Heart left ventricle (tissue), 13 donors: ENCODE measurements around the gene PNMA8A.

Experiments
- CTCF ChIP-seq, 12 donors: fragments of 200-600 bp; sonication (generic) in 4 of 12; IDR thresholded peaks; one replicate each; pipeline versions ENCODE4 v1.5.0 to v1.8.0; 2018 to 2022; ENCODE audit warnings: antibody characterized with exemption in 12 of 12, mild to moderate bottlenecking in 5 of 12
- POLR2A ChIP-seq, 2 donors: fragments of 450-650 bp; IDR thresholded peaks; one replicate each; pipeline ENCODE4 v1.6.1; 2017; ENCODE audit warnings: antibody characterized with exemption in 2 of 2, mild to moderate bottlenecking in 2 of 2, moderate library complexity in 2 of 2
- donor health status: ischemic (EF 13 %, LVEDD 7.1; RV severe dilation, severe dysfunction).
- donor health status: DM: no; HTN: yes; CAD: no.
- donor health status: DM: no; HTN: no; CAD: no.
- donor health status: ischemic (EF 25% LVEDD 6.9; RV normal size, moderate dysfunction).
- donor health status: ischemic (EF 25% LVEDD 5.7; RV mildly dilated, moderate dysfunction).
- donor health status: ischemic (EF 35%, LVEDD 5.7; RV mildly dilated, moderate dysfunction).
- donor health status: nonischemic (EF 11% LVEDD 7.7; RV severe dilation, severe dysfunction).
- donor health status: DM: yes; HTN: yes; CAD: no.
- donor health status: PGD.
- donor health status: ischemic (EF 29% LVEDD 5.4; RV normal size, mild dysfunction).
- donor health status: nonischemic (EF 23%, LVEDD 6.1; RV moderate dilation, normal function).

- TF ChIP-seq CTCF (IDR thresholded peaks at IDR 0.05), result no peak
- no peak for TF ChIP-seq POLR2A (IDR thresholded peaks at IDR 0.05)
These were observed 17.7 kb downstream of the PNMA8A start for GRCh38 chr19:46453661-46454060.
